GM12878 (cell line): ENCODE data around the gene BMP8B. TPM values are rescaled to one million over a fixed set of nuclear protein-coding genes. Genes with fewer than 3 reads are reported as not detected.

Experiments
- ATAC-seq: fragments of 200-7000 bp; cut with Tn5 transposase; 3 replicates; pipeline ENCODE4 v1.9.1; 2020; ENCODE audit warnings: mild to moderate bottlenecking, moderate library complexity
- BruUV-seq: library from RNA; stranded (reverse); fragments of 400-500 nt; replicated peaks from 2 replicates; lab custom pipeline; 2021; lab: Mats Ljungman, UMichigan
- CTCF ChIA-PET: fragments of 300-600 bp; sonication (Branson Sonifier 250); formaldehyde crosslinking; extraction: SDS; loops from one replicate; lab custom pipeline; 2021; ENCODE audit warnings: inconsistent platforms; lab: Yijun Ruan, JAX
- POLR2A ChIA-PET: fragments of 350-600 bp; formaldehyde crosslinking; extraction: SDS; loops from one replicate; lab custom pipeline; 2021; ENCODE audit warnings: inconsistent platforms; lab: Charles Lee
- RAD21 ChIA-PET: fragments of 300-600 bp; sonication (Branson Sonifier 250); formaldehyde crosslinking; loops from one replicate; lab custom pipeline; 2023; ENCODE audit warnings: antibody characterized with exemption; ENCODE audit not compliant: unreplicated experiment; lab: Charles Lee
- SMC1A ChIA-PET: fragments of 300-600 bp; sonication (Branson Sonifier 250); formaldehyde crosslinking; loops from one replicate; lab custom pipeline; 2023; ENCODE audit not compliant: unreplicated experiment, uncharacterized antibody; lab: Charles Lee
- DNase-seq: peaks from one replicate; pipeline ENCODE4 v3.0.0-alpha.2; 2011; ENCODE audit warnings: low read depth, low spot score
- FAIRE-seq: peaks from 3 replicates; lab custom pipeline; 2011; peaks lifted over from hg19 to GRCh38; lab: Jason Lieb, UNC
- H2AFZ ChIP-seq: 2 replicates; pipeline ENCODE4 v1.6.0; 2011; ENCODE audit warnings: low read depth, low read length, control low read depth; ENCODE audit not compliant: control insufficient read depth
- H3K27ac ChIP-seq: 2 replicates; pipeline ENCODE4 v1.5.1; 2011; ENCODE audit warnings: control low read depth; ENCODE audit not compliant: control insufficient read depth, insufficient read depth
- H3K27me3 ChIP-seq, 2 experiments: replicated peaks in 1 of 2; 2 replicates each; pipeline versions ENCODE4 v1.6.0 to v1.6.1; 2011; ENCODE audit warnings: low read length in 1 of 2; ENCODE audit not compliant: control insufficient read depth in 2 of 2, insufficient read depth in 2 of 2
- H3K36me3 ChIP-seq, 2 experiments: 2 replicates each; pipeline ENCODE4 v1.5.1; 2011; ENCODE audit warnings: low read length in 1 of 2; ENCODE audit not compliant: control insufficient read depth in 2 of 2, insufficient read depth in 2 of 2
- H3K4me1 ChIP-seq: 2 replicates; pipeline ENCODE4 v1.6.1; 2011; ENCODE audit warnings: mild to moderate bottlenecking, low read length, moderate library complexity, mixed read lengths; ENCODE audit not compliant: control insufficient read depth, insufficient read depth
- H3K4me2 ChIP-seq: 2 replicates; pipeline ENCODE4 v1.6.0; 2011; ENCODE audit warnings: control low read depth; ENCODE audit not compliant: control insufficient read depth, insufficient read depth
- H3K4me3 ChIP-seq: fragments of 200-600 bp; sonication (generic); 2 replicates; pipeline ENCODE4 v1.5.1; 2016
- H3K79me2 ChIP-seq: 2 replicates; pipeline ENCODE4 v1.6.0; 2011; ENCODE audit warnings: low read length; ENCODE audit not compliant: control insufficient read depth, insufficient read depth
- H3K9ac ChIP-seq: 2 replicates; pipeline ENCODE4 v1.8.0; 2011; ENCODE audit warnings: low read length, control low read depth, mixed read lengths; ENCODE audit not compliant: control insufficient read depth, insufficient read depth
- H3K9me3 ChIP-seq: replicated peaks from 3 replicates; pipeline ENCODE4 v1.5.1; 2011; ENCODE audit warnings: mild to moderate bottlenecking, low read length; ENCODE audit not compliant: control insufficient read depth, insufficient read depth
- H4K20me1 ChIP-seq: 2 replicates; pipeline ENCODE4 v1.6.0; 2011; ENCODE audit not compliant: control insufficient read depth, insufficient read depth
- CHD1 ChIP-seq: IDR thresholded peaks from 2 replicates; pipeline ENCODE4 v1.6.1; 2012; ENCODE audit warnings: low read depth, low read length, improper control_type of control experiment
- ELK1 ChIP-seq: IDR thresholded peaks from 2 replicates; pipeline ENCODE4 v1.6.1; 2012; ENCODE audit warnings: low read depth, low read length, improper control_type of control experiment
- IRF4 ChIP-seq: IDR thresholded peaks from 2 replicates; pipeline ENCODE4 v1.6.1; 2011; ENCODE audit warnings: low read depth, low read length
- NRF1 ChIP-seq: conservative IDR thresholded peaks from 2 replicates; pipeline ENCODE4 v1.6.1; 2011; ENCODE audit warnings: mild to moderate bottlenecking, low read depth, low read length, improper control_type of control experiment
- RB1 ChIP-seq: fragments of 450-650 bp; formaldehyde crosslinking; IDR thresholded peaks from 2 replicates; pipeline ENCODE4 v1.6.1; 2017; ENCODE audit warnings: mild to moderate bottlenecking, borderline replicate concordance
- RBBP5 ChIP-seq: fragments of 200-600 bp; sonication (generic); conservative IDR thresholded peaks from 2 replicates; pipeline ENCODE4 v1.6.1; 2016
- SMAD5 ChIP-seq: IDR thresholded peaks from 2 replicates; pipeline ENCODE4 v1.6.1; 2016; ENCODE audit warnings: antibody characterized with exemption, low read depth
- SUPT20H ChIP-seq: IDR thresholded peaks from 2 replicates; pipeline ENCODE4 v1.6.1; 2011; ENCODE audit warnings: low read depth, mild to moderate bottlenecking, low read length, moderate library complexity, borderline replicate concordance; ENCODE audit not compliant: control insufficient read depth
- TBL1XR1 ChIP-seq: IDR thresholded peaks from 2 replicates; pipeline ENCODE4 v1.6.1; 2012; ENCODE audit warnings: low read depth, low read length, improper control_type of control experiment
- WGBS: methylation state at CpG from one replicate; pipeline ENCODE4 v1.1.6; 2016; ENCODE audit warnings: low lambda C conversion rate; ENCODE audit not compliant: insufficient replicate concordance, insufficient coverage; ENCODE audit errors: missing lambda C conversion rate; 5-methylcytosine and 5-hydroxymethylcytosine counted together
- in situ Hi-C: fragments of 300-500 bp; cut with MboI; formaldehyde crosslinking; loops from 9 replicates; pipeline ENCODE4 v1.14.3; 2018; ENCODE audit warnings: mixed read lengths
- intact Hi-C: fragments of 100-400 bp; cut with micrococcal nuclease; formaldehyde crosslinking; loops from one replicate; pipeline ENCODE4 v1.14.2; 2022; ENCODE audit not compliant: unreplicated experiment
- polyA plus RNA-seq, 11 experiments: library from polyadenylated mRNA; depleted of rRNA in 4 of 11; unstranded in 6 of 11; stranded (reverse) in 5 of 11; fragments of >200 nt; fragmentation: Nextera tagmentation in 4 of 11; fragmentation: Illumina TruSeq in 1 of 11; extraction: Ambion mirVana in 4 of 11; extraction: Trizol in 1 of 11; gene quantifications; 1 replicate in 1 of 11; 2 replicates in 10 of 11; pipeline versions ENCODE4 v1.2.1 to v1.2.3, GENCODE V29; 2011 to 2016; ENCODE audit warnings: inconsistent platforms in 2 of 11, missing spikeins in 2 of 11, low read depth in 1 of 11
- total RNA-seq, 4 experiments: library from RNA; depleted of rRNA in 3 of 4; stranded (reverse); fragments of >200 nt in 3 of 4; fragmentation: Illumina TruSeq in 1 of 4; extraction: Trizol in 1 of 4; gene quantifications; 2 replicates each; pipeline versions ENCODE4 v1.2.1 to v1.2.3, GENCODE V29; 2013 to 2021

BMP8B gene
- total and polyA plus RNA-seq, 10 of the 15 experiments (the other 5 are each of a cell fraction or from before 2014, with no cell fraction given) = 0.09 to 1.2 (median 0.52) TPM

GRCh38 chr1:39777306-39777705, 11.4 kb downstream of the BMP8B start:
- DNase-seq (no peak), FAIRE-seq (no peak), ATAC-seq (no peak)
- CTCF ChIA-PET = interaction anchor here (1.4 to 1.7 kb wide), 2 partner anchors 21 to 23 kb away, joined by 4 to 5 read pairs; no protein-coding TSS in a partner anchor
- H2AFZ ChIP-seq = no peak overlapping the region
- no peaks in the 10 kb centered on the region for H3K9me3 ChIP-seq
- H3K36me3 ChIP-seq = no peaks in the 10 kb centered on the region
- no peaks in the 10 kb centered on the region for H3K79me2 ChIP-seq
- H3K9ac ChIP-seq = no peak overlapping the region
- POLR2A ChIA-PET = interaction anchor here (0.9 kb wide), 1 partner anchor 8 kb away, joined by 3 read pairs; no protein-coding TSS in a partner anchor
- WGBS = 91% methylated on average over 4 of the region's 4 CpGs
- H3K4me1 ChIP-seq = peaks cover 13% of the 10 kb centered on the region
- no peaks in the 10 kb centered on the region for H3K27me3 ChIP-seq
- no peak overlapping the region for H3K4me2 ChIP-seq
- TF ChIP-seq NRF1 (no peak), RBBP5 (no peak), IRF4 (no peak), TBL1XR1 (no peak), CHD1 (no peak), ELK1 (no peak), SUPT20H (no peak), RB1 (no peak), SMAD5 (no peak)
- in situ Hi-C loops = no loop called here
- intact Hi-C loops = no loop called here
- no peak overlapping the region for H3K27ac ChIP-seq
- H4K20me1 ChIP-seq = no peaks in the 10 kb centered on the region
- H3K4me3 ChIP-seq = no peak overlapping the region
- SMC1A ChIA-PET = no interaction called here
- RAD21 ChIA-PET = no interaction called here
- no TSS peak for BruUV-seq
